Neuron (in vitro differentiated cells): ENCODE data around the gene FCSK.
"Not testable (repeated sequence)": the region's sequence is repeated elsewhere in the genome, so short reads cannot be mapped to it uniquely, and the experiment has no call there.

Source experiments
- H2AFZ ChIP-seq: one replicate; pipeline ENCODE4 v1.6.1; 2013; ENCODE audit warnings: low read depth, mild to moderate bottlenecking, inconsistent platforms, low read length, moderate library complexity
- H3K27me3 ChIP-seq: one replicate; pipeline ENCODE4 v1.6.1; 2013; ENCODE audit warnings: low read length; ENCODE audit not compliant: insufficient read depth
- H3K36me3 ChIP-seq: one replicate; pipeline ENCODE4 v1.6.1; 2013; ENCODE audit warnings: low read length; ENCODE audit not compliant: insufficient read depth
- H3K4me1 ChIP-seq: one replicate; pipeline ENCODE4 v1.6.1; 2013; ENCODE audit warnings: low read length; ENCODE audit not compliant: insufficient read depth
- H3K4me3 ChIP-seq: 2 replicates; pipeline ENCODE4 v1.5.1; 2013; ENCODE audit warnings: mild to moderate bottlenecking, low read length, moderate library complexity
- H3K9me3 ChIP-seq: one replicate; pipeline ENCODE4 v1.6.1; 2013; ENCODE audit warnings: low read length

The FCSK gene

DNA sequence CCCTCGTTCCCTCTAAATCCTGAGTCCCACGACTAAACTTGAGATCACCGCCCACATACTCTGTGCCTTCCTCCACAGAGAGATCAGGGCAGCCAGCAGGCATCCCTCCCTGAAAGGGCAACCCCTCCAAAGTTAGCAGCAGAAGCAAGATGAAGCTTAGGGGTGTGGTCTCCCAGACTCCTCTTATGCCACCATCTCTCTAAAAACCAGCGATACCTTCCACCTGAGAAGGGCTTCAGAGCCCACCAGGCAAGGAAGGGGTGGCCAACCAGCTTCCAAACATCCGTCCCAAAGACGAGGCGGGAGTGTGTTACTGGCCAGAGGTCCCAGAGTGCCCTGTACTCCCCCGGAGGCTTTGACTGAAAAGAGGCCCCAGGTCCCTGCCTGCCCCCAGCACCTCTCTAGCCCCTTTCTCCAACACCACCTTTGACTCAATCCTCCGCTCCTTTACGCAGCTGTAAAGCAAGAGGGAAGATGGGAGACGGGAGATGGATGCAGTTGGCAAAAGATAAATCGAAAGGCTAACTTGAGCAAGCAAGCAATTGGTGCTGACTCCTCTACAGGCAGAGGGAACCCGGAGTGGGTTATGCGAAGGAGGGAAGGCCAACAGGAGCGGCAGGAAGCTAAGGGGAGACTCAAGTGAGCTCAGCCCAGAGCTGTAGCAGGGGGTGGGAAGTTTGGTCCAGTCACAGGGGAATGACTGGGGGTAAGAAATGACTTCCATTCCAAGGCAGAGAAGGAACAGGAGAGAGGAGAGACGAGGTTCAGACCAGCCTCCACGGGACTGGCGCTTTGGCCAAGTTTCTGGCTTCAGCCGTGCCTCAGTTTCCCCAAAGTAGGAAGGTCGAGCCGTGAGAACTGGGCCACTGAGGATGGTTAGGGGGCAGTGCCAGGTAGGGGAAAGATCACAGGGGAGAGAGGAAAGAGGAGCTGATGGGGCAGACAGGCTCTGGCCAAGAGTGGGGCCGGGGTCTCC lies 16.5 kb upstream of the FCSK start:
- Histone ChIP-seq H3K27me3 (no peaks in the 10 kb centered on the region), H3K4me1 (peaks cover 28% of the 10 kb centered on the region), H2AFZ (no peak overlapping the region), H3K4me3 (peak overlapping the region; percentile 72), H3K9me3 (no peaks in the 10 kb centered on the region), H3K36me3 (peaks cover 6% of the 10 kb centered on the region)

DNA sequence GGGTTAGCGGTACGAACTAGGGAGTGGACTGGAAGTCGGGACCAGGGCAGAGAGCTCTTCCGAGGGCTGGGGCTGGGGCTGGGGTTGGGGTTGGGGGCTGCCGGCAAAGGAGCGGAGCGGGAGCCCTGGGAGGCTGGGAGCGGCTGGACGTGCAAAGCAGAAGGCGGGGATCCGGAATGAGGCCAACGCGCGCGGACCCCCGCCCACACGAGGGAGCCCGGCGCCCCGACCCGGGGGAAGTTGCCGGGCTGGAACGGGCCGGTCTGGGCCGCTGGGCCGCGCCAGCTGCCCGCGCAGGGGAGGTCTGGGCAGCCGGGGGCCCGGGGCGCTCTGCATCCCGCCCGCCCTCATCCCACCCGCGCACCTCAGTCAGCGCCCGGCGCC lies 15.8 kb upstream of the FCSK start:
- Histone ChIP-seq H2AFZ (no peak overlapping the region), H3K9me3 (no peaks in the 10 kb centered on the region), H3K27me3 (no peaks in the 10 kb centered on the region), H3K4me3 (peak overlapping the region; percentile 72), H3K4me1 (peaks cover 27% of the 10 kb centered on the region), H3K36me3 (peaks cover 6% of the 10 kb centered on the region)

DNA sequence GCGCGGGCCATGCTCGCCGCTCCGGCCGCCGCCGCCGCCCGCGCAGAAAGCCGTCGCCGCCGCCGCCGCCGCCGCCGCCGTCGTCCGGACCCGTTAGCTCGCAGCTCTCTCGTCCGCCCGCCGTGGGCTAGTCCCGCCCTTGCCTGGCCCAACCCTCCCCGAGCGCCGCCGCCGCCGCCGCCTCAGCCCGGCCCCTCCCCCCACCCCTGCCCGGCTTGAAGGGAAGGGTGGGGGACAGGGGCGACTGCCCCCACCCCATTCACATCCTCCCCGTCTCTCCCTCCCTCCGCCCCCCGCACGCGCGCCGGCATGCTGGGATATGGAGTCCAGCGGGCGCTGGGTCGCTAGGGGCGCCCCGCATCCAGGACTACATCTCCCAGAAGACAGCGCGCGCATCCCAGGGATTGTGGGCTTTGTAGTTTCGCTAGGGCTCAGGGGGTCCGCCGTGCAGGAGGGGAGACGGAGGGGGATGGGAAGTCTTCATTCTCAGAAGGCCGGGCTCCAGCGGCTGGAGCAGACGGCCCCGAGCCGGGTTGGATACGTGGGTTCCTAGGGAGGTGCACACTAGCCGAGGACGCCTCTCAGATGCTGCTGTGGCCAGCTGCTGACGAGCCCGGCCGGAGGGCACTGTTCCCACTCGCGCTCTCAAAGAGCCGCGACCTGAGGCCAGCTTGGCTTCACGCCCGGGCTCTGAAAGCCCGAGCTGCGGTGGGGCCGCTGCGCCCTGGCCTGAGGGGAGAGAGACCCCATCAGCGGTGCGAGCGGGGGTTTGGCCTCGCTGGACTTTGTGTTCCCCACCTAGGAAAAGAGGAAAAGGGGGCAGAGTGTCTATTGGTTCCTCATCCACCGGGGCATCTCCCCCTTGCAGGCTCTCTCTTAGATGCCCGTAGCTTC lies 15.2 kb upstream of the FCSK start, which contains the start of gene ST3GAL2:
ST3GAL2 (minus strand) TSS at position 132 of the 894 bp plus-strand sequence. CDS start 40,570 bp downstream, outside the sequence.
- H3K9me3 ChIP-seq = no peaks in the 10 kb centered on the region
- H3K4me1 ChIP-seq = peaks cover 26% of the 10 kb centered on the region
- peak within 1 kb of the TSS; percentile 72 for H3K4me3 ChIP-seq
- peak within 1 kb of the TSS; percentile 83 for H2AFZ ChIP-seq
- no peaks in the 10 kb centered on the region for H3K27me3 ChIP-seq
- peaks cover 6% of the 10 kb centered on the region for H3K36me3 ChIP-seq

DNA sequence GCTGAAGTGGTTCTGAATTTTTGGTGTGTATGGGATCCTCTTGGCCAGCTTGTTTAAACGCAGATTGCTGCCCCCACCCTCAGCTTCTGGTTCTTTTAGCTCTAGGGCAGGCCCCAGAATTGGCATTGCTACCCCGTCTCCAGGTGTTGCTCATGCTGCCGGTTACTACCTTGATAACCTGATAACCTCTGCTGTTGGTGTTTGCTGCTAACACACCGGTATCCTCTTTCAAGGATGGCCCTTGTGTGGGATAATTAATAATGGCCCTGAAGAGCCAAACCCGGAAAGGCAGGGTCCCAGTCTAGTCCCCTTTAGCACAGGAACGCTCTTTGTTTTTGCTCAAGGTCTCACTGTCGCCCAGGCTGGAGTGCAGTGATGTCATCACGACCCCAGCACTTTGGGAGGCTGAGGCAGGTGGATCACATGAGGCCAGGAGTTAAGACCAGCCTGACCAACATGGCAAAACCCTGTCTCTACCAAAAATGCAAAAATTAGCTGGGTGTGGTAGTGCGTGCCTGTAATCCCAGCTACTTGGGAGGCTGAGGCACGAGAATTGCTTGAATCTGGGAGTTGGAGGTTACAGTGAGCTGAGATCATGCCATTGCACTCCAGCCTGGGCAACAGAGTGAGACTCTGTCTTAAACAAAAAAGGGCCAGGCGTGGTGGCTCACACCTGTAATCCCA lies 14.2 kb upstream of the FCSK start:
- Histone ChIP-seq H3K36me3 (no peaks in the 10 kb centered on the region), H2AFZ (no peak overlapping the region), H3K27me3 (no peaks in the 10 kb centered on the region), H3K4me1 (peaks cover 26% of the 10 kb centered on the region), H3K4me3 (peak overlapping the region; percentile 72), H3K9me3 (no peaks in the 10 kb centered on the region)

DNA sequence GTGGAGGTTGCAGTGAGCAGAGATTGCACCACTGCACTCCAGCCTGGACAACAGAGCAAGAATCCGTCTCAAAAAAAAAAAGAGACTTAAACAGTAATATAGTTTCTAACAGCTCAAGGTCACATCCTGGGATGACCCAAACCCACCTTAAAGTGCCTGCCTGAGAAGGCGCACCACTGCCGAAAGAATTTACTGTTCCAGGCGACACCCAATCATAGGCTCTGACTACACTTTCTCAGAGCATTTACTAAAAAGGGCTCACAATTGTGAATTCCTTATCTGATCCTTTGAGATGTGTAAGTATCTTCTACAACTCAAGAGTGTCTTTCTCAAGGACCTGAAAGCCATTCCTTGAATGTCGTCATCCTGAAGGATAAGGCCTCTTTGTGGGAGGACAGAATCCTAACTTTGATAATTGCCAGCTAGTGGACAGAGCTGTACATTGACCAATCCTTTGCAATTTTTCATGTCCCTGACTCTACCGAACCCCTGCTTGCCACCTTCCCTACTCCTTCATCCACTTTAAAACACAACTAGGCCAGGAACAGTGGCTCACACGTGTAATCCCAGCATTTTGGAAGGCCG lies 12.9 kb upstream of the FCSK start:
- Histone ChIP-seq H3K4me1 (peaks cover 24% of the 10 kb centered on the region), H3K4me3 (no peak overlapping the region), H3K36me3 (no peaks in the 10 kb centered on the region), H2AFZ (no peak overlapping the region), H3K9me3 (no peaks in the 10 kb centered on the region), H3K27me3 (no peaks in the 10 kb centered on the region)

DNA sequence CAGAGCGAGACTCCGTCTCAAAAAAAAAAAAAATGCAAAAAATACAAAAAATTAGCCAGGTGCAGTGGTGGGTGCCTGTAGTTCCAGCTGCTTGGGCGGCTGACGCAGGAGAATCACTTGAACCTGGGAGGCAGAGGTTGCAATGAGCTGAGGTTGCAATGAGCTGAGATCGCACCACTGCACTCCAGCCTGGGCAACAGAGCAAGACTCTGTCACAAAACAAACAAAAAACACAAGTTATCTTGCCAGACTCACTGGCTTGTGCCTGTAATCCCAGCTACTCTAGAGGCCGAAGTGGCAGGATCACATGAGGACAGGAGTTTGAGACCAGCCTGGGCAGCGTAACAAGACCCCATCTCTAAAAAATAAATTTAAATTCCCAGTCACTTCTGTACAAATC lies 12.1 kb upstream of the FCSK start:
- H3K4me3 ChIP-seq = no peak overlapping the region
- no peaks in the 10 kb centered on the region for H3K36me3 ChIP-seq
- no peak overlapping the region for H2AFZ ChIP-seq
- H3K4me1 ChIP-seq = peaks cover 16% of the 10 kb centered on the region
- no peaks in the 10 kb centered on the region for H3K9me3 ChIP-seq
- no peaks in the 10 kb centered on the region for H3K27me3 ChIP-seq

DNA sequence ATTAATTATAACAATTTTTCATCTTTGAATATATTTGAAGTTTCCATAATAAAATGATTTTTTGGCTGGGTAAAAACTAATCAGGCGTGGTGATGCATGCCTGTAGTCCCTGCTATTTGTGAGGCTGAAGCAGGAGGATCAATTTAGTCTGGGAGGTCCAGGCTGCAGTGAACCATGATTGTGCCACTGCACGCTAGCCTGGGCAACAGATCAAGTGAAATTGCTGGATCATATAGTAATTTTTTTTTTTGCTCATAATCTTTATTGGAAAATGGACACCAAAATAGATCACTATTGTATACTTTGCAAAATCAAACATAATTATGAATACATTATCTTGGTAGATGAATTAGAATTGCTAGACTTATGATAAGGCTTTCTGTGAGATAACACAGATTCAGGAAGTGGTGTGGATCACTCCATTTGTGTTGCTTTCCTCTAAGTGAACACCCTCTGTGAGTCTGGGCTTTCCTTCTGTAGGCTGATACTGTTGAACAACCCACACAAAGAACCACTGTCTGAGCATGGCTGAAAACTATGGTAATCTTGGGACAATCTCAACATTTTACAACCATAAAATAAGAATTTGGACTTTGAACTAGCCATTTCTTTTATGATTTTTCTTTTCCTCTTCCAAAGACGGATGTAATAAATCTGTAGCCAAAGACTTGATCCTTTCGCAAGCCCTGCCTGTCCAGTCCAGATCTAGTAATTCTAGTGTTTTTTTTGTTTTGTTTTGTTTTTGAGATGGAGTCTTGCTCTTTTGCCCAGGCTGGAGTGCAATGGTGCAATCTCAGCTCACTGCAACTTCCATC lies 9.9 kb upstream of the FCSK start:
- Histone ChIP-seq H3K9me3 (no peaks in the 10 kb centered on the region), H3K4me1 (peaks cover 6% of the 10 kb centered on the region), H3K36me3 (no peaks in the 10 kb centered on the region), H2AFZ (no peak overlapping the region), H3K27me3 (no peaks in the 10 kb centered on the region), H3K4me3 (no peak overlapping the region)

DNA sequence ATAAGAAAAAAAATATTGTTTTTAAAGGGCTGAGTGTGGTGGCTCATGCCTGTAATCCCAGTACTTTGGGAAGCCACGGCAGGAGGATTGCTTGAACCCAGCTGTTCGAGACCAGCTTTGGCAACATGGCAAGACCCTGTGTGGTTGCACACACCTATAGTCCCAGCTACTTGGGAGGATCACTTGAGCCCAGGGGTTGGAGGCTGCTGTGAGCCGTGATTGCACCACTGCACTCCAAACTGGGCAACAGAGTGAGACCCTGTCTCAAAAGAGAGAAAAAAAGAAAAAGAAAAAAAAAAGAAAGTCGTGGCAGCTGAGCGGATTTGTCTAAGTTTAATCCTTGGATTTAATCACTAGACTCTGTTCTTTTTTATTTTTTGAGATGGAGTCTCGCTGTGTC lies 6.3 kb upstream of the FCSK start:
- Histone ChIP-seq H3K4me3 (no peak overlapping the region), H3K27me3 (no peaks in the 10 kb centered on the region), H3K9me3 (no peaks in the 10 kb centered on the region), H3K4me1 (no peaks in the 10 kb centered on the region), H2AFZ (no peak overlapping the region), H3K36me3 (no peaks in the 10 kb centered on the region)

DNA sequence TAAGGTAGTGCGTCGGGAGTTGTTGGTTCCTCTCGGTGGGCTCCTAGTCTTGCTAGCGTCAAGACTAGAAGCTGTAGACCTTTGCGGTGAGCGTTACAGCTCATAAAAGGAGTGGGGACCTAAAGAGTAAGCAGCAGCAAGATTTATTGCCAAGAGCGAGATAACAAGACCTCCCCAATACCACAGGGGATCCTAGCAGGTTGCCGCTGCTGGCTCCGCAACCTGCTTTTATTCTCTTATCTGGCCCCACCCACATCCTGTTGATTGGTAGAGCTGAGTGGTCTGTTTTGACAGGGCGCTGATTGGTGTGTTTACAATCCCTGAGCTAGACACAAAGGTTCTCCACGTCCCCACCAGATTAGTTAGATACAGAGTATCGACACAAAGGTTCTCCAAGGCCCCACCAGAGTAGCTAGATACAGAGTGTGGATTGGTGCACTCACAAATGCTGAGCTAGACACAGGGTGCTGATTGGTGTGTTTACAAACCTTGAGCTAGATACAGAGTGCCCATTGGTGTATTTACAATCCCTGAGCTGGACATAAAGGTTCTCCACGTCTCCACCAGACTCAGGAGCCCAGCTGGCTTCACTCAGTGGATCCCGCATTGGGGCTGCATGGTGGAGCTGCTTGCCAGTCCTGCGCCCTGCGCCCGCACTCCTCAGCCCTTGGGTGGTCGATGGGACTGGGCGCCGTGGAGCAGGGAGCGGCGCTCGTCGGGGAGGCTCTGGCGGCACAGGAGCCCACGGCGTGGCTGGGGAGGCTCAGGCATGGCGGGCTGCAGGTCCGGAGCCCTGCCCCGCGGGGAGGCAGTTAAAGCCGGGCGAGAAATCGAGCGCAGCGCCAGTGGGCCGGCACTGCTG lies 4.0 kb upstream of the FCSK start:
- not testable (repeated sequence) for H3K27me3 ChIP-seq, H3K4me3 ChIP-seq, H3K4me1 ChIP-seq, H3K9me3 ChIP-seq, H2AFZ ChIP-seq, H3K36me3 ChIP-seq

DNA sequence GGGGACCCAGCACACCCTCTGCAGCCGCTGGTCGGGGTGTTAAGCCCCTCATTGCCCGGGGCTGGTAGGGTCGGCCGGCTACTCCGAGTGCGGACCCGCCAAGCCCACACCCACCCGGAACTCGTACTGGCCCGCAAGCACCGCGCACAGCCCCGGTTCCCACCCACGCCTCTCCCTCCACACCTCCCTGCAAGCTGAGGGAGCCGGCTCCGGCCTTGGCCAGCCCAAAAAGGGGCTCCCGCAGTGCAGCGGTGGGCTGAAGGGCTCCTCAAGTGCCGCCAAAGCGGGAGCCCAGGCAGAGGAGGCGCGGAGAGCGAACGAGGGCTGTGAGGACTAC lies 3.4 kb upstream of the FCSK start:
- not testable (repeated sequence) for H2AFZ ChIP-seq, H3K4me3 ChIP-seq, H3K4me1 ChIP-seq, H3K27me3 ChIP-seq, H3K36me3 ChIP-seq, H3K9me3 ChIP-seq

DNA sequence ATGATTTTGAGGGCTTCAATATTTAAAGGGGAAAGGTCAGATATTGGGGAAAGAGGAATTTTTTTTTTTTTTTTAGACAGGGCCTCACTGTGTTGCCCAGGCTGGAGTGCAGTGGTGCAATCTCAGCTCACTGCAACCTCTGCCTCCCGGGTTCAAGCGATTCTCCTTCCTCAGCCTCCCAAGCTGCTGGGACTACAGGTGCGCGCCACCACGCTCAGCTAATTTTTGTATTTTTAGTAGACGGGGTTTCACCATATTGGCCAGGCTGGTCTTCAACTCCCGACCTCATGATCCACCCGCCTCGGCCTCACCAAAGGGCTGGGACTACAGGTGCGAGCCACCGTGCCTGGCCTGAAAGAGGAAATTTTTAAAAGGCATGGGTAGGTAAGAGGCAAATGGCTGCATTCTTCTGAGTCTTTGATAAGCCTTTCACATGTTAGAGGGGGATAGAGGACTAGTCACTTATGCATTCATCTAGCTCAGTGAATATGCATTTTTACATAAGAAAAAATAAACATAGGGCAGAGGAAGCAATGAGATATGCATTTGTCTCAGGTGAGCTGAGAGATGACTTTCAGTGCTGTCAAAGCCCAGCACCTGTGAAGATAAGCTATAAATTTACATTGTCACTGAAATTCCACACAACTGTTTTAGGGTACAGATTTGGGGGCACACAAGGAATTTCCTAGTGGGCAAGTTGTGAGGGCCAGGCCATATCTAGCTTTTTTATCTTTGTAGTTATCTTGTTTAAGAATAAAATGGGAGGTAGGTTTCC lies 1.1 kb upstream of the FCSK start:
- Histone ChIP-seq H3K27me3 (no peaks in the 10 kb centered on the region), H3K4me1 (peaks cover 5% of the 10 kb centered on the region), H3K36me3 (no peaks in the 10 kb centered on the region), H3K4me3 (peak overlapping the region; percentile 80), H3K9me3 (no peaks in the 10 kb centered on the region), H2AFZ (peak overlapping the region; percentile 97)
